Spleen (tissue), 11 donors: ENCODE data around the gene GLRX3. TPM values are rescaled to one million over a fixed set of nuclear protein-coding genes. Genes with fewer than 3 reads are reported as not detected.

Experiments
- DNase-seq: peaks from one replicate; pipeline ENCODE4 v3.0.0-alpha.2; 2020
- H3K27ac ChIP-seq, 8 donors: fragments of 200-600 bp; sonication (generic) in 7 of 8; 1 replicate in 4 of 8; 2 replicates in 4 of 8; pipeline versions ENCODE4 v1.5.0 to v1.8.0; 2016 to 2021; ENCODE audit warnings: inconsistent platforms in 4 of 8, mild to moderate bottlenecking in 4 of 8, moderate library complexity in 1 of 8
- H3K27me3 ChIP-seq, 7 donors: fragments of 200-600 bp; sonication (generic) in 6 of 7; replicated peaks in 1 of 7; 1 replicate in 4 of 7; 2 replicates in 3 of 7; pipeline versions ENCODE4 v1.5.0 to v1.8.0; 2016 to 2021; ENCODE audit warnings: inconsistent platforms in 3 of 7, mild to moderate bottlenecking in 1 of 7
- H3K36me3 ChIP-seq, 6 donors: fragments of 200-600 bp; sonication (generic) in 5 of 6; 1 replicate in 4 of 6; 2 replicates in 2 of 6; pipeline versions ENCODE4 v1.5.0 to v1.8.0; 2016 to 2021; ENCODE audit warnings: inconsistent platforms in 2 of 6
- H3K4me1 ChIP-seq, 6 donors: fragments of 200-600 bp; sonication (generic) in 5 of 6; 1 replicate in 3 of 6; 2 replicates in 3 of 6; pipeline versions ENCODE4 v1.5.0 to v1.8.0; 2016 to 2021; ENCODE audit warnings: inconsistent platforms in 3 of 6
- H3K4me3 ChIP-seq, 8 donors: fragments of 200-600 bp; sonication (generic) in 7 of 8; 1 replicate in 4 of 8; 2 replicates in 4 of 8; pipeline versions ENCODE4 v1.5.0 to v1.8.0; 2016 to 2021; ENCODE audit warnings: inconsistent platforms in 4 of 8, mild to moderate bottlenecking in 4 of 8, moderate library complexity in 2 of 8
- H3K9me3 ChIP-seq, 8 donors: fragments of 200-600 bp; sonication (generic) in 7 of 8; 1 replicate in 4 of 8; 2 replicates in 4 of 8; pipeline versions ENCODE4 v1.5.0 to v1.8.0; 2016 to 2021; ENCODE audit warnings: inconsistent platforms in 4 of 8
- CTCF ChIP-seq, 11 experiments: fragments of 200-600 bp in 7 of 11; fragments of 450-650 bp in 4 of 11; sonication (generic) in 4 of 11; IDR thresholded peaks in 8 of 11; conservative IDR thresholded peaks in 3 of 11; 1 replicate in 7 of 11; 2 replicates in 4 of 11; pipeline versions ENCODE4 v1.4.0 to v1.8.0; 2016 to 2021; ENCODE audit warnings: antibody characterized with exemption in 11 of 11, inconsistent platforms in 4 of 11, mild to moderate bottlenecking in 1 of 11
- POLR2AphosphoS5 ChIP-seq, 3 donors: sonication (generic); formaldehyde crosslinking; IDR thresholded peaks; one replicate each; pipeline ENCODE4 v1.5.1; 2017; ENCODE audit warnings: antibody characterized with exemption in 3 of 3
- WGBS, 5 donors: extraction: QIAGEN DNeasy Blood & Tissue Kit in 3 of 5; methylation state at CpG; one replicate each; pipeline versions ENCODE4 v1.1.5 to v1.1.7; 2013 to 2018; 5-methylcytosine and 5-hydroxymethylcytosine counted together
- intact Hi-C: fragments of 100-400 bp; cut with DNase I; formaldehyde crosslinking; loops from one replicate; pipeline ENCODE4 v1.15.0; 2023; ENCODE audit warnings: low total_unique reads
- polyA plus RNA-seq, 3 donors: library from polyadenylated mRNA; stranded (reverse); fragments of 200-250 nt; gene quantifications; one replicate each; pipeline ENCODE4 v1.2.1, GENCODE V29; 2013
- total RNA-seq, 7 donors: library from RNA; depleted of rRNA in 3 of 7; stranded (reverse); fragments of >200 nt in 3 of 7; fragmentation: NEBNext Ultra II Directional in 4 of 7; extraction: Animal tissue kit (Norgen Biotek cat#: 25700) in 4 of 7; gene quantifications; one replicate each; pipeline versions ENCODE4 v1.1.0 to v1.2.1, GENCODE V29; 2016 to 2021
- donor health status: healthy with polysubstance abuse.
- donor health status: DM: no; HTN: no; CAD: no; lungs with moderate emphysema.
- donor health status: DM: no; HTN: no; CAD: no.
- donor health status: Bipolar disorder and iron deficiency.
- donor health status: healthy.
- donor health status: DM: no; HTN: no; CAD: no.
- donor health status: DM: yes; HTN: yes; CAD: no.

GLRX3 gene
- total and polyA plus RNA-seq, 10 donors: 32.2 to 63.2 (median 42.2) TPM

GRCh38 chr10:130227883-130228282 lies 91.7 kb downstream of the GLRX3 start:
- no peaks in the 10 kb centered on the region for H3K36me3 ChIP-seq
- no peak overlapping the region for H3K27ac ChIP-seq
- no peak for TF ChIP-seq POLR2AphosphoS5 (IDR thresholded peaks at IDR 0.05)
- no peak for TF ChIP-seq CTCF (IDR thresholded peaks at IDR 0.05 in 8 of 11, conservative IDR thresholded peaks at IDR 0.05 in 3 of 11)
- H3K27me3 ChIP-seq: no peaks in the 10 kb centered on the region
- intact Hi-C loops: no loop called here
- no peaks in the 10 kb centered on the region for H3K4me1 ChIP-seq
- WGBS, 5 donors: 75 to 95% (median 88%) methylated on average over 2 of the region's 2 CpGs
- DNase-seq: no peak
- H3K9me3 ChIP-seq: peaks cover 0 to 38% (median 14%) of the 10 kb centered on the region in 8 donors
- H3K4me3 ChIP-seq: no peak overlapping the region

Other genes starting within 250 kb of the GLRX3 start
- under 1 TPM in 1 of 7 donors, not detected in 6; 0.20 TPM for gene EBF3, start 172.1 kb upstream of the GLRX3 start, total RNA-seq
- gene EBF3, start 172.1 kb upstream of the GLRX3 start, polyA plus RNA-seq: under 1 TPM; 0.02 to 0.19 (median 0.08) TPM
- 1 to 10 TPM; 2.3 to 7.3 (median 4.5) TPM for gene C10orf143, start 25.6 kb upstream of the GLRX3 start, total RNA-seq
- gene C10orf143, start 25.6 kb upstream of the GLRX3 start, polyA plus RNA-seq: 10 to 100 TPM; 12.9 to 15.6 (median 15.6) TPM